ENCODE results near the gene NUDT16L1. TPM values are rescaled to one million over a fixed set of nuclear protein-coding genes. Genes with fewer than 3 reads are reported as not detected.

NUDT16L1 gene
- total and polyA plus RNA-seq, 2 of the 13 experiments (the other 11 are each of a cell fraction or from before 2014, with no cell fraction given), result 28.0 to 40.5 TPM

GRCh38 chr16:4682616-4683254, 10.6 kb upstream of the NUDT16L1 start (continued):
- TF ChIP-seq SETDB1 (CRISPR knock-in tag; IDR thresholded peaks at IDR 0.05; ENCODE audit: borderline replicate concordance) (no peak), KDM3A (CRISPR knock-in tag; IDR thresholded peaks at IDR 0.05; ENCODE audit: low read depth) (peak; percentile 76; the same call in 1 of the 2 replicates), HDAC2 (CRISPR knock-in tag; IDR thresholded peaks at IDR 0.05) (peak; percentile 20; the same call in 1 of the 2 replicates), NFE2 (CRISPR knock-in tag; IDR thresholded peaks at IDR 0.05) (no peak), SMAD3 (CRISPR knock-in tag; IDR thresholded peaks at IDR 0.05) (no peak), SKIL (CRISPR knock-in tag; IDR thresholded peaks at IDR 0.05; ENCODE audit: borderline replicate concordance) (no peak), GABPB1 (CRISPR knock-in tag; IDR thresholded peaks at IDR 0.05) (peak; percentile 55; the same call in 1 of the 2 replicates), JARID2 (CRISPR knock-in tag; IDR thresholded peaks at IDR 0.05; ENCODE audit: insufficient replicate concordance) (no peak), ZBTB40 (IDR thresholded peaks at IDR 0.05) (no peak), ZBTB40 (CRISPR knock-in tag; IDR thresholded peaks at IDR 0.05) (no peak), ZNF136 (CRISPR knock-in tag; IDR thresholded peaks at IDR 0.05; ENCODE audit: low read depth) (no peak), ZNF580 (CRISPR knock-in tag; IDR thresholded peaks at IDR 0.05; ENCODE audit: borderline replicate concordance, low read depth) (no peak), SOX13 (IDR thresholded peaks at IDR 0.05) (no peak), SOX13 (CRISPR knock-in tag; conservative IDR thresholded peaks at IDR 0.05 in 1 of 2, IDR thresholded peaks at IDR 0.05 in 1 of 2) (0 out of 4 replicates have a peak, but pooled peaks of 1 of the 2 experiments have one; percentile 12), XRCC5 (optimal IDR thresholded peaks at IDR 0.05; ENCODE audit: low read length) (peak; percentile 49)

All from HepG2 (cell line).